GM23248 (cell line): ENCODE measurements around the gene NFATC3. TPM values are rescaled to one million over a fixed set of nuclear protein-coding genes. Genes with fewer than 3 reads are reported as not detected.

Source experiments
- DNase-seq: peaks from one replicate; pipeline ENCODE4 v3.0.0-alpha.2; 2015
- H2AFZ ChIP-seq: fragments of 200-600 bp; sonication (generic); 2 replicates; pipeline ENCODE4 v1.6.1; 2016; ENCODE audit warnings: antibody characterized with exemption
- H3F3A ChIP-seq: fragments of 200-600 bp; sonication (generic); 2 replicates; pipeline ENCODE4 v1.6.1; 2016; ENCODE audit warnings: mild to moderate bottlenecking, antibody characterized with exemption, mixed run types; ENCODE audit not compliant: insufficient read depth
- H3K27ac ChIP-seq: fragments of 200-600 bp; sonication (generic); 2 replicates; pipeline ENCODE4 v1.5.1; 2016; ENCODE audit warnings: mild to moderate bottlenecking
- H3K27me3 ChIP-seq: fragments of 200-600 bp; sonication (generic); replicated peaks from 2 replicates; pipeline ENCODE4 v1.6.1; 2016; ENCODE audit warnings: mild to moderate bottlenecking; ENCODE audit not compliant: insufficient read depth
- H3K36me3 ChIP-seq: fragments of 200-600 bp; sonication (generic); 2 replicates; pipeline ENCODE4 v1.6.1; 2016; ENCODE audit warnings: low read depth, mild to moderate bottlenecking
- H3K4me1 ChIP-seq: fragments of 200-600 bp; sonication (generic); 2 replicates; pipeline ENCODE4 v1.6.1; 2016; ENCODE audit warnings: mild to moderate bottlenecking; ENCODE audit not compliant: insufficient read depth
- H3K4me2 ChIP-seq: fragments of 200-600 bp; sonication (generic); one replicate; pipeline ENCODE4 v1.6.1; 2016; ENCODE audit warnings: mild to moderate bottlenecking; ENCODE audit not compliant: unreplicated experiment
- H3K4me3 ChIP-seq: fragments of 200-600 bp; sonication (generic); 2 replicates; pipeline ENCODE4 v1.5.1; 2016; ENCODE audit warnings: mild to moderate bottlenecking
- H3K79me2 ChIP-seq: fragments of 200-600 bp; sonication (generic); 2 replicates; pipeline ENCODE4 v1.6.1; 2016; ENCODE audit warnings: mild to moderate bottlenecking; ENCODE audit not compliant: insufficient read depth
- H3K9ac ChIP-seq: fragments of 200-600 bp; sonication (generic); 2 replicates; pipeline ENCODE4 v1.6.1; 2016; ENCODE audit warnings: mild to moderate bottlenecking
- H3K9me2 ChIP-seq: fragments of 200-600 bp; sonication (generic); 2 replicates; pipeline ENCODE4 v1.6.1; 2016; ENCODE audit warnings: mixed run types, mild to moderate bottlenecking, moderate library complexity; ENCODE audit not compliant: insufficient read depth
- H3K9me3 ChIP-seq: fragments of 200-600 bp; sonication (generic); one replicate; pipeline ENCODE4 v1.6.1; 2017; ENCODE audit warnings: low read depth
- H4K20me1 ChIP-seq: fragments of 200-600 bp; sonication (generic); 2 replicates; pipeline ENCODE4 v1.6.0; 2016; ENCODE audit not compliant: insufficient read depth
- EZH2 ChIP-seq: fragments of 200-600 bp; sonication (generic); IDR thresholded peaks from 2 replicates; pipeline ENCODE4 v1.6.1; 2018; ENCODE audit warnings: antibody characterized with exemption, mild to moderate bottlenecking; ENCODE audit not compliant: insufficient read depth, poor library complexity, severe bottlenecking
- EZH2phosphoT487 ChIP-seq: fragments of 200-600 bp; sonication (generic); IDR thresholded peaks from 2 replicates; pipeline ENCODE4 v1.6.1; 2018; ENCODE audit warnings: antibody characterized with exemption, moderate library complexity, mild to moderate bottlenecking, low read depth; ENCODE audit not compliant: insufficient read depth
- WGBS, 2 experiments: methylation state at CpG; one replicate each; pipeline ENCODE4 v1.1.6; 2015 to 2017; ENCODE audit warnings: low lambda C conversion rate in 2 of 2, low coverage in 1 of 2; ENCODE audit errors: missing lambda C conversion rate in 2 of 2; 5-methylcytosine and 5-hydroxymethylcytosine counted together
- in situ Hi-C: fragments of 300-500 bp; cut with MboI; formaldehyde crosslinking; loops from 2 replicates; pipeline ENCODE4 v1.15.0; 2020
- polyA plus RNA-seq: library from polyadenylated mRNA; unstranded; fragments of >200 nt; fragmentation: Nextera tagmentation; extraction: Ambion mirVana; gene quantifications from 2 replicates; pipeline ENCODE4 v1.2.1, GENCODE V29; 2016
- total RNA-seq: library from RNA; depleted of rRNA; stranded (reverse); fragments of >200 nt; shearing (Covaris generic); gene quantifications from 2 replicates; pipeline ENCODE4 v1.2.3, GENCODE V29; 2014

Gene NFATC3
- total and polyA plus RNA-seq, 2 experiments from 2014 or later = 10.2 to 14.2 TPM

- Histone ChIP-seq H2AFZ (no peak overlapping the region), H3K4me1 (no peaks in the 10 kb centered on the region), H3K4me2 (no peak overlapping the region), H3K36me3 (no peaks in the 10 kb centered on the region), H3K27ac (no peak overlapping the region), H3K9me3 (no peaks in the 10 kb centered on the region), H3K27me3 (no peaks in the 10 kb centered on the region), H3K4me3 (no peak overlapping the region), H3K79me2 (no peaks in the 10 kb centered on the region), H3K9ac (no peak overlapping the region), H4K20me1 (no peaks in the 10 kb centered on the region), H3F3A (no peaks in the 10 kb centered on the region), H3K9me2 (no peaks in the 10 kb centered on the region)
- DNase-seq = no peak
- TF ChIP-seq EZH2 (no peak), EZH2phosphoT487 (no peak)
- WGBS, 2 experiments = 96 to 100% methylated on average over 2 of the region's 2 CpGs
- in situ Hi-C loops = no loop called here
Observed at GRCh38 chr16:68187505-68187904, 102.3 kb downstream of the NFATC3 start.

- Histone ChIP-seq H2AFZ (no peak overlapping the region), H3K4me3 (no peak overlapping the region), H3K27ac (no peak overlapping the region), H3K27me3 (no peaks in the 10 kb centered on the region), H3F3A (no peaks in the 10 kb centered on the region), H4K20me1 (no peaks in the 10 kb centered on the region), H3K9me3 (no peaks in the 10 kb centered on the region), H3K36me3 (no peaks in the 10 kb centered on the region), H3K79me2 (no peaks in the 10 kb centered on the region), H3K4me1 (no peaks in the 10 kb centered on the region), H3K9ac (no peak overlapping the region), H3K4me2 (no peak overlapping the region), H3K9me2 (no peaks in the 10 kb centered on the region)
- no peak for TF ChIP-seq EZH2phosphoT487
- TF ChIP-seq EZH2 = no peak
- WGBS, 2 experiments = 92 to 96% methylated on average over 10 of the region's 10 CpGs
- in situ Hi-C loops = no loop called here
- no peak for DNase-seq
Observed at GRCh38 chr16:68188170-68188569, 103.0 kb downstream of the NFATC3 start.

- H3K27me3 ChIP-seq = no peaks in the 10 kb centered on the region
- H3K9me2 ChIP-seq = no peaks in the 10 kb centered on the region
- DNase-seq = peak; percentile 10
- no peaks in the 10 kb centered on the region for H3K36me3 ChIP-seq
- H2AFZ ChIP-seq = no peak overlapping the region
- no peak for TF ChIP-seq EZH2phosphoT487
- TF ChIP-seq EZH2 = no peak
- no peaks in the 10 kb centered on the region for H3K79me2 ChIP-seq
- no peak overlapping the region for H3K9ac ChIP-seq
- no peak overlapping the region for H3K27ac ChIP-seq
- no peak overlapping the region for H3K4me2 ChIP-seq
- WGBS, 2 experiments = 36 to 44% methylated on average over 1 of the region's 1 CpG
- no peaks in the 10 kb centered on the region for H3F3A ChIP-seq
- H3K4me3 ChIP-seq = no peak overlapping the region
- in situ Hi-C loops = no loop called here
- no peaks in the 10 kb centered on the region for H3K4me1 ChIP-seq
- H4K20me1 ChIP-seq = no peaks in the 10 kb centered on the region
- no peaks in the 10 kb centered on the region for H3K9me3 ChIP-seq
Observed at GRCh38 chr16:68190081-68190480, 104.9 kb downstream of the NFATC3 start.

- no peak overlapping the region for H3K27ac ChIP-seq
- in situ Hi-C loops = no loop called here
- H3K9ac ChIP-seq = no peak overlapping the region
Observed at GRCh38 chr16:68190736-68191510, 105.8 kb downstream of the NFATC3 start.

More at GRCh38 chr16:68190736-68191510, 105.8 kb downstream of the NFATC3 start:
- Histone ChIP-seq H2AFZ (no peak overlapping the region), H3F3A (no peaks in the 10 kb centered on the region), H3K4me2 (no peak overlapping the region), H3K4me3 (no peak overlapping the region), H3K27me3 (no peaks in the 10 kb centered on the region), H4K20me1 (no peaks in the 10 kb centered on the region), H3K9me2 (no peaks in the 10 kb centered on the region), H3K79me2 (no peaks in the 10 kb centered on the region), H3K9me3 (no peaks in the 10 kb centered on the region), H3K4me1 (no peaks in the 10 kb centered on the region), H3K36me3 (no peaks in the 10 kb centered on the region)
- DNase-seq = peak; percentile 34
- WGBS, 2 experiments = 80 to 86% methylated on average over 2 of the region's 2 CpGs
- TF ChIP-seq EZH2phosphoT487 (no peak), EZH2 (no peak)
